ENCODE measurements around the gene LIAS. TPM values are rescaled to one million over a fixed set of nuclear protein-coding genes. Genes with fewer than 3 reads are reported as not detected.

The LIAS gene
- total and polyA plus RNA-seq, 4 donors = 8.6 to 26.7 (median 12.5) TPM

GRCh38 chr4:39469429-39470077 is 10.7 kb downstream of the LIAS start:
- Histone ChIP-seq H3K27ac (ENCODE audit: low read depth in 1 of 2, low read length in 1 of 2) (peak overlapping the region in 1 of 2 donors; percentile 16), H3K9ac (ENCODE audit: insufficient read depth in 1 of 2, low read length in 2 of 2) (peak overlapping the region in 1 of 2 donors; percentile 73), H3K9me3 (ENCODE audit: control insufficient read depth in 4 of 4, insufficient read depth in 3 of 4, low read length in 3 of 4) (no peaks in the 10 kb centered on the region), H3K36me3 (ENCODE audit: control insufficient read depth in 4 of 4, insufficient read depth in 4 of 4, low read length in 4 of 4) (peaks cover 0 to 17% (median 9%) of the 10 kb centered on the region in 4 donors), H3K4me3 (no peak overlapping the region), H3K4me1 (ENCODE audit: control insufficient read depth in 5 of 5, insufficient read depth in 5 of 5, low read length in 5 of 5) (peaks cover 0 to 4% (median 0%) of the 10 kb centered on the region in 5 donors), H3K27me3 (ENCODE audit: control insufficient read depth in 3 of 3, insufficient read depth in 3 of 3, low read length in 2 of 3) (no peaks in the 10 kb centered on the region)
- DNase-seq (peak; percentile 74 to 91 (median 90)), ATAC-seq (ENCODE audit: insufficient read depth, low FRiP score) (peak; percentile 75)
- 62 to 66% methylated on average over 4 of the region's 4 CpGs for whole genome bisulfite sequencing, 2 donors
- TF ChIP-seq, protein P1, sequence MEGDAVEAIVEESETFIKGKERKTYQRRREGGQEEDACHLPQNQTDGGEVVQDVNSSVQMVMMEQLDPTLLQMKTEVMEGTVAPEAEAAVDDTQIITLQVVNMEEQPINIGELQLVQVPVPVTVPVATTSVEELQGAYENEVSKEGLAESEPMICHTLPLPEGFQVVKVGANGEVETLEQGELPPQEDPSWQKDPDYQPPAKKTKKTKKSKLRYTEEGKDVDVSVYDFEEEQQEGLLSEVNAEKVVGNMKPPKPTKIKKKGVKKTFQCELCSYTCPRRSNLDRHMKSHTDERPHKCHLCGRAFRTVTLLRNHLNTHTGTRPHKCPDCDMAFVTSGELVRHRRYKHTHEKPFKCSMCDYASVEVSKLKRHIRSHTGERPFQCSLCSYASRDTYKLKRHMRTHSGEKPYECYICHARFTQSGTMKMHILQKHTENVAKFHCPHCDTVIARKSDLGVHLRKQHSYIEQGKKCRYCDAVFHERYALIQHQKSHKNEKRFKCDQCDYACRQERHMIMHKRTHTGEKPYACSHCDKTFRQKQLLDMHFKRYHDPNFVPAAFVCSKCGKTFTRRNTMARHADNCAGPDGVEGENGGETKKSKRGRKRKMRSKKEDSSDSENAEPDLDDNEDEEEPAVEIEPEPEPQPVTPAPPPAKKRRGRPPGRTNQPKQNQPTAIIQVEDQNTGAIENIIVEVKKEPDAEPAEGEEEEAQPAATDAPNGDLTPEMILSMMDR (IDR thresholded peaks at IDR 0.05; ENCODE audit: control extremely low read depth, extremely low read depth) = peak; percentile 59

GRCh38 chr4:39470402-39470801 is 11.5 kb downstream of the LIAS start:
- H3K9ac ChIP-seq (ENCODE audit: insufficient read depth in 1 of 2, low read length in 2 of 2) = no peak overlapping the region
- TF ChIP-seq, protein P1 (IDR thresholded peaks at IDR 0.05; ENCODE audit: control extremely low read depth, extremely low read depth) = no peak
- H3K9me3 ChIP-seq (ENCODE audit: control insufficient read depth in 4 of 4, insufficient read depth in 3 of 4, low read length in 3 of 4) = no peaks in the 10 kb centered on the region
- H3K36me3 ChIP-seq (ENCODE audit: control insufficient read depth in 4 of 4, insufficient read depth in 4 of 4, low read length in 4 of 4) = peaks cover 0 to 12% (median 9%) of the 10 kb centered on the region in 4 donors
- no peak for ATAC-seq (ENCODE audit: insufficient read depth, low FRiP score)
- WGBS, 2 donors = 96 to 97% methylated on average over 1 of the region's 1 CpG
- H3K27me3 ChIP-seq (ENCODE audit: control insufficient read depth in 3 of 3, insufficient read depth in 3 of 3, low read length in 2 of 3) = no peaks in the 10 kb centered on the region
- DNase-seq = no peak
- H3K4me3 ChIP-seq = no peak overlapping the region
- peaks cover 0 to 4% (median 0%) of the 10 kb centered on the region in 5 donors for H3K4me1 ChIP-seq (ENCODE audit: control insufficient read depth in 5 of 5, insufficient read depth in 5 of 5, low read length in 5 of 5)
- H3K27ac ChIP-seq (ENCODE audit: low read depth in 1 of 2, low read length in 1 of 2) = no peak overlapping the region

DNA sequence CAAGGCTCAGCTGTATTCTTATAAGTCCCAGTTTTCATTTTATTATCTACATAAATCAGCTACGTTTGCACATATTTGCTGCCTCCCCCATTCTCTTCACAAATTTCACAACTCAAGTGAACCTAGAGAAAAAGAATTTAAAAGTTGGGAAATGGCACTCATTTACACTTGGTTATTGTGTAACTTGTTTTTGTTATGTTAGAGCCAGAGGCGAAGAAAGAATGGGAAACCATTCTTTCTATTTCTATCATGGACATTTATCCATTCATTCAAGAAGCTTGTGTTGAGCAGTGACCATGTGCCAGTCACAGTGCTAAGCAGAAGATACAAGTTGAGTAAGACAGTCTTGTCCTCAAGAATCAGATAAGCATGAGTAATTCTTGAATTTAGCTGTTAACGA is 13.5 kb downstream of the LIAS start:
- H3K4me3 ChIP-seq = no peak overlapping the region
- H3K9me3 ChIP-seq (ENCODE audit: control insufficient read depth in 4 of 4, insufficient read depth in 3 of 4, low read length in 3 of 4) = no peaks in the 10 kb centered on the region
- 68 to 82% methylated on average over 3 of the region's 3 CpGs for WGBS, 2 donors
- no peaks in the 10 kb centered on the region for H3K27me3 ChIP-seq (ENCODE audit: control insufficient read depth in 3 of 3, insufficient read depth in 3 of 3, low read length in 2 of 3)
- ATAC-seq (ENCODE audit: insufficient read depth, low FRiP score) = no peak
- H3K9ac ChIP-seq (ENCODE audit: insufficient read depth in 1 of 2, low read length in 2 of 2) = no peak overlapping the region
- no peak for DNase-seq
- TF ChIP-seq, protein P1 (IDR thresholded peaks at IDR 0.05; ENCODE audit: control extremely low read depth, extremely low read depth) = no peak
- peaks cover 0 to 10% (median 6%) of the 10 kb centered on the region in 4 donors for H3K36me3 ChIP-seq (ENCODE audit: control insufficient read depth in 4 of 4, insufficient read depth in 4 of 4, low read length in 4 of 4)
- H3K27ac ChIP-seq (ENCODE audit: low read depth in 1 of 2, low read length in 1 of 2) = no peak overlapping the region
- H3K4me1 ChIP-seq (ENCODE audit: control insufficient read depth in 5 of 5, insufficient read depth in 5 of 5, low read length in 5 of 5) = peaks cover 0 to 4% (median 0%) of the 10 kb centered on the region in 5 donors

Measured in lung (tissue), 12 donors.